ENCODE measurements around the gene NINJ1.
A peak's percentile ranks its signal among the peaks of the same experiment; 100 is the strongest.

NINJ1 gene

DNA sequence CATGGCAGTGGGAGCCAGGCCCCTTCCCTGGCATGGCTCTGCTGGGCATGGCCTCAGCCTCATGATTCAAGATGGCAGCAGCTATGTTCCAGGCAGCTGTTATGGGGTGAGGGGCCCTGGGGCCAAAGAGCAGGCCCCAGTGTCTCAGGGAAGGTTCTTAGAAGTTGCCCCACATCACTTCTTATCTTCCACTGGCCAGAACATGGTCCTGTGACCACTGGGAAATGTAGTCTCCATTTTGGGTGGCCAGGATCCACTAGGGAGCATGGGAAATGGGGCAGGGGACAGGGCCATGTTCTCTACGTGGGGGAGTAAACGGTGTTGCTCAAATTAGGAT is 57.3 kb downstream of the NINJ1 start:
- Histone ChIP-seq H3K9ac (ENCODE audit: low read length) (no peak overlapping the region), H3K27ac (ENCODE audit: low read depth, low read length) (no peak overlapping the region), H3K27me3 (ENCODE audit: control insufficient read depth in 1 of 2, insufficient read depth in 2 of 2, low read length in 2 of 2) (no peaks in the 10 kb centered on the region), H3K4me3 (ENCODE audit: low read depth in 1 of 2, low read length in 2 of 2) (no peak overlapping the region), H3K36me3 (ENCODE audit: insufficient read depth, low read length) (no peaks in the 10 kb centered on the region), H3K4me1 (ENCODE audit: insufficient read depth, low read length) (peaks cover 27% of the 10 kb centered on the region), H3K9me3 (ENCODE audit: low read length) (no peaks in the 10 kb centered on the region)

DNA sequence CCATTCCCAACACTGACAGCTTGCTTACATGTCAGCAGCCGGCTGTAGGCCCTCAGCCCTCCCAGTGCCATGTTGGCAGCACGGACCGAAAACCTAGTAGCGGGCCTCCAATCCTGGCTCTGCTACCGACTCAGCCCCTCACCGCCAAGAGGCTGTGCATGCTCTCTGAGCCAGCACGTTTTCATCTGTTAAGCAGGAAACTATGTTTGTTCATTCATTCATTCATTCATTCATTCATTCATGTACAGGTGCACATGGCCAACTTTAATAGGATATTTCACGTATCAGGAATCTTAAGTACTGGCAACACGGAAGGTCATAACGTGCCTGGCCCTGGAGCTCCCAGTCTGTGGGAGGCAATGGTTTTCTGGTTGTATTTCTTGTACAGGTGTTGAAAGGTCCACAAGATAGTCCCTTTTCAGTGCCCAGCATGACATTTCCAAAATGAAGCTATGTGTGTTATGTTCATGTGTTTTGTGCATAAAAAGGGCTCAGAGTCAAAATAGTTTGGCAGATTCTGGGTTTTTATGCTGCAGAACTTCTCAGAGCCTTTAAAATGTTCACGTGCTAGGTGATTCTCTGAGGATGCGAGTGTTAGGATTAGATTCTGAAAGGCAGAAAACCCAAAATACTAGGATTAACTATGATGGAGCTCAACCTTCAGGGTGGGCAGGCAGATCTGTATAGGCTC is 57.8 kb downstream of the NINJ1 start:
- H3K4me1 ChIP-seq (ENCODE audit: insufficient read depth, low read length) = peaks cover 32% of the 10 kb centered on the region
- H3K36me3 ChIP-seq (ENCODE audit: insufficient read depth, low read length) = no peaks in the 10 kb centered on the region
- H3K27me3 ChIP-seq (ENCODE audit: control insufficient read depth in 1 of 2, insufficient read depth in 2 of 2, low read length in 2 of 2) = no peaks in the 10 kb centered on the region
- no peak overlapping the region for H3K9ac ChIP-seq (ENCODE audit: low read length)
- H3K9me3 ChIP-seq (ENCODE audit: low read length) = no peaks in the 10 kb centered on the region
- no peak overlapping the region for H3K4me3 ChIP-seq (ENCODE audit: low read depth in 1 of 2, low read length in 2 of 2)
- no peak overlapping the region for H3K27ac ChIP-seq (ENCODE audit: low read depth, low read length)

DNA sequence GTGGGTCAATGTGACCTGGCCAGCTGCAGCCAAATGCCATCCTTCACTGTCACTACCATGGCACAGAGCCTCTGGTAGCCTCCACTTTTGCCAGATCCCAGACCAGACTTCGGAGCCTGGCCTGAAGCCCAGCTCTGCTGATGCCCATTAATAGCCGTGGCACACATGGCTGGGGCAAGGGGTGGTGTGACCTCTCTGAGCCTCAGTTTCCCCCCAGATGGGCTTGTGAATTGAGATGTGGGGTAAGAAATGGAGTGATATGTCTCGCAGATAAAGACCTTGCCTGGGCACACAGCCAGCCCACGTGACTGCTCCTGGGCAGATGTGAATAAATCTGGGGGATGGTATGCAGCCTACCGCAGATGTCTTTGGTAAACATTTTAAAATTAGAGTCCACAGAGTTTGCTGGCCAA is 61.7 kb downstream of the NINJ1 start:
- peak overlapping the region in 1 of 2 donors; percentile 28 for H3K4me3 ChIP-seq (ENCODE audit: low read depth in 1 of 2, low read length in 2 of 2)
- no peak overlapping the region for H3K27ac ChIP-seq (ENCODE audit: low read depth, low read length)
- H3K9ac ChIP-seq (ENCODE audit: low read length) = no peak overlapping the region
- no peaks in the 10 kb centered on the region for H3K27me3 ChIP-seq (ENCODE audit: control insufficient read depth in 1 of 2, insufficient read depth in 2 of 2, low read length in 2 of 2)
- no peaks in the 10 kb centered on the region for H3K9me3 ChIP-seq (ENCODE audit: low read length)
- no peaks in the 10 kb centered on the region for H3K36me3 ChIP-seq (ENCODE audit: insufficient read depth, low read length)
- peaks cover 37% of the 10 kb centered on the region for H3K4me1 ChIP-seq (ENCODE audit: insufficient read depth, low read length)
